Smooth muscle cell (in vitro differentiated cells): ENCODE data around the gene EML3. TPM values are rescaled to one million over a fixed set of nuclear protein-coding genes. Genes with fewer than 3 reads are reported as not detected.

Experiments used
- DNase-seq: peaks from one replicate; lab custom pipeline; 2025; ENCODE audit not compliant: unreplicated experiment; lab: John Stamatoyannopoulos, UW
- H2AFZ ChIP-seq: fragments of 200-600 bp; sonication (generic); 2 replicates; pipeline ENCODE4 v1.6.0; 2016; ENCODE audit warnings: antibody characterized with exemption, low read depth, mild to moderate bottlenecking
- H3F3A ChIP-seq: fragments of 200-600 bp; sonication (generic); 2 replicates; pipeline ENCODE4 v1.6.0; 2017; ENCODE audit warnings: antibody characterized with exemption, low read depth
- H3K27ac ChIP-seq: fragments of 200-600 bp; sonication (generic); 2 replicates; pipeline ENCODE4 v1.5.1; 2016; ENCODE audit warnings: low read depth, mild to moderate bottlenecking
- H3K27me3 ChIP-seq: fragments of 200-600 bp; sonication (generic); 2 replicates; pipeline ENCODE4 v1.6.1; 2016; ENCODE audit warnings: low read depth, mild to moderate bottlenecking
- H3K36me3 ChIP-seq: fragments of 200-600 bp; sonication (generic); 2 replicates; pipeline ENCODE4 v1.5.1; 2016; ENCODE audit warnings: low read depth
- H3K4me1 ChIP-seq: fragments of 200-600 bp; sonication (generic); 2 replicates; pipeline ENCODE4 v1.5.1; 2016; ENCODE audit warnings: low read depth
- H3K4me2 ChIP-seq: fragments of 200-600 bp; sonication (generic); 2 replicates; pipeline ENCODE4 v1.6.0; 2016; ENCODE audit warnings: mild to moderate bottlenecking
- H3K4me3 ChIP-seq: fragments of 200-600 bp; sonication (generic); 2 replicates; pipeline ENCODE4 v1.5.1; 2016; ENCODE audit warnings: mild to moderate bottlenecking
- H3K79me2 ChIP-seq: fragments of 200-600 bp; sonication (generic); 2 replicates; pipeline ENCODE4 v1.6.0; 2016; ENCODE audit warnings: low read depth, mild to moderate bottlenecking
- H3K9ac ChIP-seq: fragments of 200-600 bp; sonication (generic); 2 replicates; pipeline ENCODE4 v1.6.0; 2016; ENCODE audit warnings: low read depth
- H3K9me3 ChIP-seq: fragments of 200-600 bp; sonication (generic); replicated peaks from 2 replicates; pipeline ENCODE4 v1.5.1; 2016; ENCODE audit warnings: low read depth
- H4K20me1 ChIP-seq: fragments of 200-600 bp; sonication (generic); 2 replicates; pipeline ENCODE4 v1.6.0; 2016; ENCODE audit warnings: low read depth
- WGBS: methylation state at CpG from one replicate; pipeline ENCODE4 v1.1.7; 2016; ENCODE audit warnings: low lambda C conversion rate; 5-methylcytosine and 5-hydroxymethylcytosine counted together
- polyA plus RNA-seq: library from polyadenylated mRNA; unstranded; fragments of >200 nt; fragmentation: Nextera tagmentation; extraction: Ambion mirVana; gene quantifications from 2 replicates; pipeline ENCODE4 v1.2.1, GENCODE V29; 2016
- total RNA-seq: library from RNA; depleted of rRNA; stranded (reverse); fragments of >200 nt; gene quantifications from 2 replicates; pipeline ENCODE4 v1.2.3, GENCODE V29; 2014
- TF ChIP-seq, protein P1 (sequence below): fragments of 200-600 bp; sonication (generic); IDR thresholded peaks from 2 replicates; pipeline ENCODE4 v1.5.1; 2017; ENCODE audit warnings: borderline replicate concordance, mild to moderate bottlenecking, antibody characterized with exemption; ENCODE audit not compliant: insufficient read depth, poor library complexity, severe bottlenecking

Gene EML3
- total and polyA plus RNA-seq, 2 experiments from 2014 or later, result 35.0 to 36.8 TPM

GRCh38 chr11:62559204-62559603 lies 53.4 kb downstream of the EML3 start:
- TF ChIP-seq, protein P1, sequence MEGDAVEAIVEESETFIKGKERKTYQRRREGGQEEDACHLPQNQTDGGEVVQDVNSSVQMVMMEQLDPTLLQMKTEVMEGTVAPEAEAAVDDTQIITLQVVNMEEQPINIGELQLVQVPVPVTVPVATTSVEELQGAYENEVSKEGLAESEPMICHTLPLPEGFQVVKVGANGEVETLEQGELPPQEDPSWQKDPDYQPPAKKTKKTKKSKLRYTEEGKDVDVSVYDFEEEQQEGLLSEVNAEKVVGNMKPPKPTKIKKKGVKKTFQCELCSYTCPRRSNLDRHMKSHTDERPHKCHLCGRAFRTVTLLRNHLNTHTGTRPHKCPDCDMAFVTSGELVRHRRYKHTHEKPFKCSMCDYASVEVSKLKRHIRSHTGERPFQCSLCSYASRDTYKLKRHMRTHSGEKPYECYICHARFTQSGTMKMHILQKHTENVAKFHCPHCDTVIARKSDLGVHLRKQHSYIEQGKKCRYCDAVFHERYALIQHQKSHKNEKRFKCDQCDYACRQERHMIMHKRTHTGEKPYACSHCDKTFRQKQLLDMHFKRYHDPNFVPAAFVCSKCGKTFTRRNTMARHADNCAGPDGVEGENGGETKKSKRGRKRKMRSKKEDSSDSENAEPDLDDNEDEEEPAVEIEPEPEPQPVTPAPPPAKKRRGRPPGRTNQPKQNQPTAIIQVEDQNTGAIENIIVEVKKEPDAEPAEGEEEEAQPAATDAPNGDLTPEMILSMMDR, result no peak
- DNase-seq, result no peak
- Histone ChIP-seq H4K20me1 (peaks cover 62% of the 10 kb centered on the region), H3K4me1 (peaks cover 34% of the 10 kb centered on the region), H3K9me3 (no peaks in the 10 kb centered on the region), H3F3A (peaks cover 66% of the 10 kb centered on the region), H3K27me3 (no peaks in the 10 kb centered on the region), H2AFZ (no peak overlapping the region), H3K4me3 (no peak overlapping the region), H3K4me2 (no peak overlapping the region), H3K36me3 (no peaks in the 10 kb centered on the region), H3K9ac (no peak overlapping the region), H3K27ac (peak overlapping the region; percentile 49), H3K79me2 (peaks cover 15% of the 10 kb centered on the region)
- 80% methylated on average over 8 of the region's 8 CpGs for WGBS

GRCh38 chr11:62558669-62559068 lies 53.9 kb downstream of the EML3 start:
- Histone ChIP-seq H3K9me3 (no peaks in the 10 kb centered on the region), H2AFZ (no peak overlapping the region), H3K36me3 (no peaks in the 10 kb centered on the region), H3K4me3 (no peak overlapping the region), H3K27me3 (no peaks in the 10 kb centered on the region), H3F3A (peaks cover 66% of the 10 kb centered on the region), H3K27ac (peak overlapping the region; percentile 49), H3K9ac (no peak overlapping the region), H3K4me2 (no peak overlapping the region), H4K20me1 (peaks cover 58% of the 10 kb centered on the region), H3K79me2 (peaks cover 12% of the 10 kb centered on the region), H3K4me1 (peaks cover 38% of the 10 kb centered on the region)
- 66% methylated on average over 9 of the region's 9 CpGs for whole genome bisulfite sequencing
- DNase-seq, result no peak
- TF ChIP-seq, protein P1, result no peak

DNA sequence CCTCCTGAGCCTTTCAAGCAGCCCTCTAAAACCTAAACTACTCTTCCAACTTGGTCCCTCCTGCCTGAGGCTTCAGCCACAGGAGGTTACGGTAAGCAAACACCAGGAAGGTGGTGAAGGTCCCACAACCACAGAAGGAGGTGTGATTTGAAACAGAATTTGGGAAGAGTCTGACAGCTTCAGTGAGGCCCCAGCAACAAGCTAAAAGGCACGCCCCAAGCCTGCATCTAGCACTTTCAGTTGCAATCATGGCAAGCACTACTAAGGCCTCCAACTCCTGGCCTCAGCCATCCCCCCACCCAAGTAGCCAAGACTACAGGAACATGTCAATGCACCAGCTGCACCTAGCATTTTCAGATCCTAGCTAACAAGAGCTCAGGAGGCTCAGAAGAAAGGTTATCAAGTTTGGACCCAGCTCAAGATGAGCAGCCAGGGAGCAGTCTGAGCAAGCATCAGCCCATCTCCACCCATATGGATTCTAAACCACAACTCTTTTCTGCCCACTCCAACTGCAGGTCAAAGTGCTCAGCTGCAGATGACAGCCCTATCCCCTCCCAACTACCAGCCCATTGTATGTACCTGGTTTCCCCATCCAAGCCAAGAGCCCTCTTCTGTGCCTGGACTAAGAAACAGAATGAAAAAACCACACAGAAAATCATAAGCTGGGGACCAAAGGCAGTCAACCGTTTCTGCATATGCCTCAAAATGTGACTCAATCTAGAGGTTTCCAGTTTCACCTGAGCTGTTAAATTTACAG lies 55.5 kb downstream of the EML3 start:
- H3K4me1 ChIP-seq, result peaks cover 45% of the 10 kb centered on the region
- TF ChIP-seq, protein P1, result no peak
- peaks cover 8% of the 10 kb centered on the region for H3K79me2 ChIP-seq
- no peaks in the 10 kb centered on the region for H3K36me3 ChIP-seq
- peak overlapping the region; percentile 98 for H3K27ac ChIP-seq
- H3K27me3 ChIP-seq, result no peaks in the 10 kb centered on the region
- no peaks in the 10 kb centered on the region for H3K9me3 ChIP-seq
- 86% methylated on average over 3 of the region's 3 CpGs for WGBS
- H3K9ac ChIP-seq, result no peak overlapping the region
- no peak for DNase-seq
- H2AFZ ChIP-seq, result no peak overlapping the region
- peaks cover 62% of the 10 kb centered on the region for H3F3A ChIP-seq
- H3K4me2 ChIP-seq, result peak overlapping the region; percentile 79
- no peak overlapping the region for H3K4me3 ChIP-seq
- peaks cover 42% of the 10 kb centered on the region for H4K20me1 ChIP-seq
